Right lung (tissue), 5 donors: ENCODE data around the gene ARPC1B. TPM values are rescaled to one million over a fixed set of nuclear protein-coding genes. Genes with fewer than 3 reads are reported as not detected.
"Not testable (repeated sequence)": the region's sequence is repeated elsewhere in the genome, so short reads cannot be mapped to it uniquely, and the experiment has no call there.

Experiments
- DNase-seq, 2 donors: peaks; one replicate each; pipeline ENCODE4 v3.0.0-alpha.2; 2013
- polyA plus RNA-seq, 5 donors: library from polyadenylated mRNA; unstranded; fragments of 120-200 nt; gene quantifications; one replicate each; pipeline versions ENCODE4 v1.2.1 to v1.2.3, GENCODE V29; 2013; ENCODE audit warnings: inconsistent platforms in 1 of 5, low replicate concordance in 1 of 5; ENCODE audit not compliant: insufficient read length in 5 of 5, insufficient read depth in 1 of 5

ARPC1B gene
- polyA plus RNA-seq, 5 donors: 37.4 to 63.7 (median 41.3) TPM

- DNase-seq: no peak
Measured at GRCh38 chr7:99407872-99408378, 33.4 kb downstream of the ARPC1B start.

- DNase-seq: peak; percentile 96 to 98
Measured at GRCh38 chr7:99408379-99409191, 34.1 kb downstream of the ARPC1B start, which contains the start of the genes BUD31 and PDAP1. TSS of gene BUD31 (plus strand) at chr7:99408969. CDS start at chr7:99411093, 2,124 bp downstream. TSS of gene PDAP1 (minus strand) at chr7:99408597. CDS start at chr7:99408548, 49 bp downstream.

DNA sequence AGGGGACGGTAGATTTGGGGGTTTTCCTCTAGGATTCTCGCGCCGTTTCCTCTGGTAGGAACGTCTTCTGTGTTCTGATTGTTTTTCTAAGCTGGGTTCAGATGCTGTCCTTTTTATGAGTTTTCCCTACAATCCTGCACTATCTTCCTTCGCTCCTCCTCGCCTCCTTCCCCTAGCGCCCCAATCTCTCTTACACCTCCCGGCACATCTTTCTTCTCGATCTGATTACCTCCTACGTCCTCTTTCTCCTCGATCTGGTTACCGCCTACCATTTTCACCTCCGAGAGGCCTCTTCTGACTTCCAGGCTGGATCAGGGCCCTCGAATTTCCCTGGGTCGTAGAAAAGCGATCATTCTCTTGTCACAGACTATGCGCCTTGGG lies 34.7 kb downstream of the ARPC1B start:
- no peak for DNase-seq

- no peak for DNase-seq
Measured at GRCh38 chr7:99409806-99410205, 35.3 kb downstream of the ARPC1B start.

DNA sequence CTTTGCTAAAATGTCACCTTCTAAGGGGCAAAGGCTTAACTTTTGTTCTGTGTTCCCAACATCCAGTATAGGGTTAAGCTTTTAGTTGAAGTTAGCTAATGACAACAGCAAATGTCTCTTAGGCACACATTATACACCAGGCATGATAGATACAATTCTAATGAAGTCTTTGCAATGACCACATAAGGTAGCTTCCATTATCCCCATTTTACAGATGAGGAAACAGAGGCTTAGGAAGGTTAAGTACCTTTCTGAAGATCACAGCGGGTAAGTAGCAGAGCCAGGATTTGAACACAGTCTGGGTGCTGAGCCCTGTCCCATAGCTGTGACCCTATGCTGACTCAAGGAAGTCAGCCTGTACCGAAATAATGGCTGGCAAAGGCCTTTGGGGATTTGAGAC lies 36.1 kb downstream of the ARPC1B start:
- no peak for DNase-seq

GRCh38 chr7:99415513-99416127 lies 41.1 kb downstream of the ARPC1B start:
- DNase-seq: not testable (repeated sequence)

DNA sequence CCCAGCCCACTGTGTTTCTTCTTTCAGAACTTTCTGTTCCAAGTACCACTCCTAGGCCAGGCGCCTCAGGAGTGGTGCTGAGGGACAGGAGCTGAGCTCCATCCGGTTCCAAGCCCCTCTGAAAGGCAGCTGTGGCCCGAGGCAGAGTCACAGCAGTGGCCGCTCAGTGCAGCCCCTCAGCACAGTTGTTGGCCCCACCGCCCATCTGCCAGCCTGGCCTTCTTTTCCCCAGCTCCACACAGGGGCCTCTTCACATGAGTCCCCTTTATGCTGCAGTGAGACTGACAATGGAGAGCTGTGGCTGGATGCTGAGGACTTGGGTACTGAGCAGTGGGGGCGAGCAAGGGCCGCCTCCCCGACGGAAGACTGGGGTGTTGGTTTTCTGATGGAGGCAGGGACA lies 43.7 kb downstream of the ARPC1B start:
- DNase-seq: no peak

DNA sequence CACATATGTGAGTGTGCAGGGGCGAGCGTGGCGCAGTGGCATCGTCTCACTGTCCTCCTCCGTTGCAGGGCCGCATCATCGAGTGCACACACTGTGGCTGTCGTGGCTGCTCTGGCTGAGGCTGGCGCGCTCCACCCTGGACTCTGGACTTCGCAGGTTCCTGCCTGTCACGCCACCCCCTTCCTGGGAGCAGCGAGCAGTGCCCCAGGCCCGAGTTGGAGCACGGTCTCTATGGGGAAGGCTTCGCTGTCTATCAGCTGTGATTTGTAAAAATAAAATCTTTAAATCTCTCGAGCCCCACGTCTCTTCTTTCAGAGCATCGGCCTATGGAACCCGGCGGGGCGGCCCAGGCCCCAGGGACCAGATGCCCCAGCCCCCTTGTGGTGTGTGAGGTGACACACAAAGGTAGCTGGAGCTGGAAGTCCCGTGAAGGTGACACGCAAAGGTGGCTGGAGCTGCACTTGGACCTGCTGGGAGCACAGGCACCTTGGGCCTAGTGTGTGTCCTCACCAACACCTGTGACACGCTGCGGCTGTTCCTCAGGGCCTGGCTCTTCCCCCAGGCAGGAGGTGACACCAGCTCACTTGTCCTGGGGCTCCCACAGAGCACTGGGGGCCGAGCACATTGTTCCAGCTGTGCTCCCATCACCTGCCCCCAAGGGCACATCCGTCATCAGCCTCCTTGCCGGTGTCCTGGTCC lies 44.9 kb downstream of the ARPC1B start:
- no peak for DNase-seq

GRCh38 chr7:99420213-99420612 lies 45.7 kb downstream of the ARPC1B start:
- no peak for DNase-seq

- no peak for DNase-seq
Measured at GRCh38 chr7:99420986-99421385, 46.5 kb downstream of the ARPC1B start.

DNA sequence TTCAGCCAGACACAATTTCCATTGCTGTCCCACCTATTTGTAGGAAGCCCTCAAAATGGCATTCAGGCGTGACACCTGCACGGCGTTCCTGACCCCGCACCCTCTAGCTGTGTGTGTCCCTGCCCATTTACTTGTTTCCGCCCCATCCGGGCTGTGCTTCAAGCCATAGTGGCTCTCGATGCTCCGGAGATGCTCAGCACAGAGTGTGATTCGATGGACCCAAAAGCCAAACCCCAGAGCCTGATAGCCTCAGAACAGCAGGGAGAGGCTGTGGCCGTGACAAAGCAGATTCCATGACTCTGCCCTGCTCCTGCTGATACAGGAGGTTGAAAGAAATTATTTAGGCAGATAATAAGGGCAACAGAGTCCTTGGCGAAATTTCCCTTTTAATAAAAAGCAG lies 47.7 kb downstream of the ARPC1B start:
- DNase-seq: no peak

GRCh38 chr7:99422625-99423024 lies 48.1 kb downstream of the ARPC1B start:
- DNase-seq: no peak

DNA sequence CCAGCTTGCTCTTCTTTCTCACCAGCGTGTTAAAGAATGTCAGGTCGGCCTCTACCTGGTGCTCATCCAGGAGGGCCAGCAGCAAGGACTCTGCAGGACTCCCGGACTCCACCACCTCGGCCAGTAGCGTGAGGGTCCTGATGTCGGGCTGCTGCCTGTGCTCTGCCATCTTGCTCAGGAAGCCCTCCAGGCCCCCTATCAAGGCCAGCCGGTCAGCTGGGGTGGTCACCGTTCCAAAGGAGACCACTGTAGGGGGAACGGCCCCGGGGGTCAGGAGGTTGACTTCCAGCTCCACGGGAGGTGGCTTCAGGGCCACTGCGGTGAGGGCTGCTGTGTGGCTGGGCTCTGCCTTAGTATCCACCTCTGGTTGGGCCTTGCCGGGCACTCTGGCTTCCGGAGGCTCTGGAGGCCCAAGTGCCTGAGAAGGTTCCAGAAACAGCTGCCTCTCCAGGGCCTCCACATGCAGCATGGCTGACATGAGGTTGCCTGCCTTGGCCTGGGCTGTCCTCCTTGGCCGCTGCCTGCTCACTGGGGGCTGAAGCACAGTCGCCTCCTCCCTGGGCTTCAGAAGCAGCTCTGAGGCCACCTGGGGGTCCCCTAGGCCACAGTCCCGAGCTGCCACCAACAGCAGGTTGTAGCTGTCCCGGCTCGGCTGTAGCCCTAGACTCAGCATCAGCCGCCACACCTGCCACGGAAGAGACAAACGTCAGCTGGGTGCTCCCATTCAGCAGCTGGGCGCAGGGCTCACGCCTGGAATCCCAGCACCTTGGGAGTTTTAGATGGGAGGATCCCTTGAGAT lies 50.6 kb downstream of the ARPC1B start:
- DNase-seq: no peak

- no peak for DNase-seq
Measured at GRCh38 chr7:99428972-99429566, 54.5 kb downstream of the ARPC1B start.

DNA sequence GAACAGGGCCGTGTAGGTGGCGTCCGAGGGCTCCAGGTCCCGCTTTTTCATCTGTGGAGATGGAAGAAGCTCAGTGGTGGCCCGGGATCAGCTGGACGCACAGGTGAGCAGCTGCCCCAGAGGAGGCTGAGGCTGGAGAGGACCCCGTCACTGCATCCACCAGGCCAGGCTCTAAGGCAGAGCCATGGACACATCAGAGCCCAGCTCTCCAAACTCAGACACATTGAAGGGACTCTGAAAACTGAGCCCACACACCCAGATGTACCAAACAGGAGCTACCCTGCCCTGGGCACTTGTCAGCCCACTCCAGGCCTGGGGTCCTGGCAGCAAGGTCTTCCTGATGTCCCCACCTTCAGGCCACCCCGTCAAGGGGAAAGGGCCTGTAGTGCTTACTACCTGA lies 55.2 kb downstream of the ARPC1B start:
- DNase-seq: no peak

DNA sequence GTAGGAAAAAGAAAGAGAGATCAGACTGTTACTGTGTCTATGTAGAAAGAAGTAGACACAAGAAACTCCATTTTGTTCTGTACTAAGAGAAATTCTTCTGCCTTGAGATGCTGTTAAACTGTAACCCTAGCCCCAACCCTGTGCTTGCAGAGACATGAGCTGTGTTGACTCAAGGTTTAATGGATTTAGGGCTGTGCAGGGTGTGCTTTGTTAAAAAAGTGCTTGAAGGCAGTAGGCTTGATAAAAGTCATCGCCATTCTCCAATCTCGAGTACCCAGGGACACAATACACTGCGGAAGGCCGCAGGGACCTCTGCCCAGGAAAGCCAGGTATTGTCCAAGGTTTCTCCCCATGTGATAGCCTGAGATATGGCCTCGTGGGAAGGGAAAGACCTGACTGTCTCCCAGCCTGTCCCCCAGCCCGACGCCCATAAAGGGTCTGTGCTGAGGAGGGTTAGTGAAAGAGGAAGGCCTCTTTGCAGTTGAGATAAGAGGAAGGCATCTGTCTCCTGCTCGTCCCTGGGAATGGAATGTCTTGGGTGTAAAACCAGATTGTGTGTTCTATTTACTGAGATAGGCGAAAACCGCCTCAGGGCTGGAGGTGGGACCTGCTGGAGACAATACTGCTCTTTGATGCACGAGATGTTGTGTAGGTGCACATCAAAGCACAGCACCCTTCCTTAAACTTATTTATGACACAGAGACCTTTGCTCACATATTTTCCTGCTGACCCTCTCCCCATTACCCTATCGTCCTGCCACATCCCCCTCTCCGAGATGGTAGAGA lies 57.4 kb downstream of the ARPC1B start:
- not testable (repeated sequence) for DNase-seq

DNA sequence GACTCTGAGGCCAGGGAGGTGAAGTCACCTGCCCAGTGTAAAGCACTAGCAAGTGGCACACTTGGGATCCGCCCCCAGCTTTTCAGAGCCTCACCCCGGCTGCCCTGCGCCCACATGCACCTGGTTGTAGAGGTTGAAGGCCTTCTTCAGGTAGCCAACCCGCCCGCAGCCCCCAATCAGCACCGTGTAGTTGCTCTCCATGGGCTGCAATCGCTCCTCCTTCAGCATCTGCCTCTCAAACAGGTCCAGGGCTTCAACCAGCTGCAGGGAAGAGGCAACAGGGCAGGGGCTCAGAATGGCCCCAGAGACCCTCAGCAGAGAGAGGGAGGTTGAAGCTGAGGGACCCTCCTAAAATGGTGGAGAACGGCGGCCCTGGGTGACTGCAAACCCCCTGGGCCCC lies 58.6 kb downstream of the ARPC1B start:
- DNase-seq: no peak

DNA sequence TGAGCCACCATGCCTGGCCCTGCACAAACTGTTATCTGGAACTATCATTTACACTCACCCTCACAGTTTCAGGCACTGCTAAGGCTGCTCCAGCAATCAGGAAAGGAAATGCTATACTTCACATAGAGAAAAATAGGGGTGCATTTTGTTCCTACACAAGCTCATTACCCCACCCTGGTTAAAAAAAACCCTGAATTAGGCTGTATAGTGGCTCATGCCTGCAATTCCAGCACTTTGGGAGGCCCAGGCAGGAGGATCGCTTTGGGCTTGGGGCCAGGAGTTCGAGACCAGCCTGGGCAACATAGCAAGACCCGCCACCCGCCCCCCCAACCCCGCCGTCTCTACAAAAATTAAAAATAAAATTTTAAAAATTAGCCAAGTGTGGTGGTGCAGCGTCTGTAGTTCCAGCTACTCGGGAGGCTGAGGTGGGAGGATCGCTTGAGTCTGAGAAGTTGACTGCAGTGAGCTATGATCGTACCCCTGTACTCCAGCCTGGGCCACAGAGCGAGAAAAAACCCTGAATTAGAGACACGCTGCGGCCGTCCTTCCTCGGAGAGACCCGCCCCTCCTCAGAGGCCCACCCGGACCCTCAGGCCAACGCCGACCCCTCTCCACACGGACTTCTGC lies 63.5 kb downstream of the ARPC1B start:
- DNase-seq: no peak

GRCh38 chr7:99438573-99439480 lies 64.3 kb downstream of the ARPC1B start, which contains the start of the genes CPSF4 and PTCD1:
TSS of gene CPSF4 (plus strand) at chr7:99438943. CDS start at chr7:99439083, 140 bp downstream.
TSS of gene PTCD1 (minus strand) at chr7:99438798. CDS start at chr7:99435242, 3,556 bp downstream.
- DNase-seq: peak; percentile 91 to 93
